Fibroblast of the aortic adventitia (primary cell): Measurements from ENCODE around the gene CCNK. TPM values are rescaled to one million over a fixed set of nuclear protein-coding genes. Genes with fewer than 3 reads are reported as not detected.

ENCODE experiments used
- DNase-seq: peaks from one replicate; pipeline ENCODE4 v3.0.0-alpha.2; 2010; ENCODE audit warnings: low read depth
- H3K4me3 ChIP-seq: 2 replicates; pipeline ENCODE4 v1.5.1; 2011; ENCODE audit warnings: low read depth, mild to moderate bottlenecking, control low read depth, low read length, moderate library complexity
- CTCF ChIP-seq: IDR thresholded peaks from 2 replicates; pipeline ENCODE4 v1.5.1; 2011; ENCODE audit warnings: mild to moderate bottlenecking, low read length, control low read depth, inconsistent platforms; ENCODE audit not compliant: insufficient read depth
- small RNA-seq: library from RNA; depleted of rRNA; stranded (forward); fragments of <200 nt; gene quantifications from one replicate; pipeline ENCODE3, GENCODE V24; 2012
- total RNA-seq: library from RNA; depleted of rRNA; stranded (reverse); fragments of >200 nt; gene quantifications from 2 replicates; pipeline ENCODE4 v1.2.3, GENCODE V29; 2012; ENCODE audit warnings: low replicate concordance

The CCNK gene
- total RNA-seq, 1 donor, result 27.3 TPM

- DNase-seq, result no peak
- no peak for TF ChIP-seq CTCF
- H3K4me3 ChIP-seq, result no peak overlapping the region
Observed at GRCh38 chr14:99561864-99562263, 80.7 kb downstream of the CCNK start.

Small RNAs within 50 kb of the gene (small RNA-seq; reads per million reads assigned to genes)
- not detected for gene RNU6-91P

Other genes with a start within 250 kb of the CCNK start
- 0.09 TPM in 1 of 2 replicates, not detected in the other for gene BCL11B, start 209.2 kb upstream of the CCNK start, total RNA-seq
- 47.6 and 189 TPM in 2 replicates for gene SETD3, start 550 bp upstream of the CCNK start, total RNA-seq
- 2.9 and 3.4 TPM in 2 replicates for gene CCDC85C, start 122.8 kb downstream of the CCNK start, total RNA-seq
- gene HHIPL1, start 163.7 kb downstream of the CCNK start, total RNA-seq, result 4.4 and 5.1 TPM in 2 replicates
- gene CYP46A1, start 202.9 kb downstream of the CCNK start, total RNA-seq, result 0.36 and 0.49 TPM in 2 replicates